Measurements from ENCODE around the gene TMEFF2.
"Not testable (repeated sequence)": the region's sequence is repeated elsewhere in the genome, so short reads cannot be mapped to it uniquely, and the experiment has no call there.

The TMEFF2 gene

GRCh38 chr2:192183296-192183695 is 11.4 kb downstream of the TMEFF2 start:
- DNase-seq, result no peak

GRCh38 chr2:192166946-192167345 is 27.8 kb downstream of the TMEFF2 start:
- no peak for DNase-seq

GRCh38 chr2:192165842-192166241 is 28.9 kb downstream of the TMEFF2 start:
- no peak for DNase-seq

GRCh38 chr2:192162392-192163042 is 32.2 kb downstream of the TMEFF2 start:
- no peak for DNase-seq

- no peak for DNase-seq
These were observed 33.0 kb downstream of the TMEFF2 start for GRCh38 chr2:192161656-192162290.

GRCh38 chr2:192159736-192160135 is 35.0 kb downstream of the TMEFF2 start:
- no peak for DNase-seq

GRCh38 chr2:192159208-192159607 is 35.5 kb downstream of the TMEFF2 start:
- DNase-seq, result no peak

- DNase-seq, result no peak
These were observed 37.0 kb downstream of the TMEFF2 start for GRCh38 chr2:192157776-192158175.

GRCh38 chr2:192155511-192156118 is 39.1 kb downstream of the TMEFF2 start:
- no peak for DNase-seq

GRCh38 chr2:192153561-192153960 is 41.2 kb downstream of the TMEFF2 start:
- DNase-seq, result no peak

GRCh38 chr2:192151853-192152252 is 42.9 kb downstream of the TMEFF2 start:
- DNase-seq, result peak; percentile 88

- no peak for DNase-seq
These were observed 44.6 kb downstream of the TMEFF2 start for GRCh38 chr2:192150166-192150565.

- DNase-seq, result no peak
These were observed 46.0 kb downstream of the TMEFF2 start for GRCh38 chr2:192148620-192149321.

GRCh38 chr2:192148241-192148619 is 46.5 kb downstream of the TMEFF2 start:
- DNase-seq, result no peak

- no peak for DNase-seq
These were observed 48.4 kb downstream of the TMEFF2 start for GRCh38 chr2:192146069-192147015.

- no peak for DNase-seq
These were observed 49.2 kb downstream of the TMEFF2 start for GRCh38 chr2:192145496-192145895.

- DNase-seq, result no peak
These were observed 54.4 kb downstream of the TMEFF2 start for GRCh38 chr2:192140236-192140839.

GRCh38 chr2:192139813-192140212 is 54.9 kb downstream of the TMEFF2 start:
- no peak for DNase-seq

GRCh38 chr2:192137451-192137850 is 57.3 kb downstream of the TMEFF2 start:
- no peak for DNase-seq

GRCh38 chr2:192132604-192133003 is 62.1 kb downstream of the TMEFF2 start:
- not testable (repeated sequence) for DNase-seq

GRCh38 chr2:192130312-192130711 is 64.4 kb downstream of the TMEFF2 start:
- DNase-seq, result not testable (repeated sequence)

GRCh38 chr2:192128655-192129054 is 66.1 kb downstream of the TMEFF2 start:
- DNase-seq, result no peak

All from NCI-H187 treated with DMSO at 0.1 percent for 48 hours (cell line).